Measurements from ENCODE around the gene SPTB. TPM values are rescaled to one million over a fixed set of nuclear protein-coding genes. Genes with fewer than 3 reads are reported as not detected.

SPTB gene
- total and polyA plus RNA-seq, 9 of the 15 experiments (the other 6 are each of a cell fraction or from before 2014, with no cell fraction given): 0.21 to 45.9 (median 11.7) TPM

- no peak for FAIRE-seq
- no peak overlapping the region for H3K4me3 ChIP-seq
- H3K9me3 ChIP-seq (replicated peaks; ENCODE audit: control insufficient read depth, insufficient read depth, low read depth, low read length): no peaks in the 10 kb centered on the region
- intact Hi-C loops (cut with micrococcal nuclease): no loop called here
- no peak for TF ChIP-seq PPARD (CRISPR knock-in tag; IDR thresholded peaks at IDR 0.05)
- no peak for TF ChIP-seq CC2D1A (IDR thresholded peaks at IDR 0.05)
- no peak for TF ChIP-seq TAF15 (IDR thresholded peaks at IDR 0.05; ENCODE audit: low read depth, low read length)
- no peak for TF ChIP-seq L3MBTL2 (IDR thresholded peaks at IDR 0.05)
- TF ChIP-seq POLR2H (tag; IDR thresholded peaks at IDR 0.05; ENCODE audit: low read depth): no peak
- no peak for TF ChIP-seq KLF1 (tag; IDR thresholded peaks at IDR 0.05)
- in situ Hi-C loops (cut with MboI): no loop called here
- no peak overlapping the region for H3K27ac ChIP-seq (ENCODE audit: extremely low read depth, low read depth, low read length)
- ChIA-PET CTCF (ENCODE audit: low intra/inter-chr PET ratio) (no interaction called here), POLR2A (interaction anchor here (0.6 to 0.9 kb wide), 2 partner anchors 9 to 13 kb away, joined by 3 to 4 read pairs; no protein-coding TSS in a partner anchor)
- 0% methylated on average over 5 of the region's 5 CpGs for WGBS (ENCODE audit: insufficient coverage, low coverage, missing lambda C conversion rate)
- no peaks in the 10 kb centered on the region; a peak in 1 of 5 replicates for H3K4me1 ChIP-seq (replicated peaks in 1 of 2; ENCODE audit: control insufficient read depth in 2 of 2, insufficient read depth in 2 of 2, low read length in 2 of 2)
- H3K9me1 ChIP-seq (ENCODE audit: control insufficient read depth, insufficient read depth, low read length): no peaks in the 10 kb centered on the region
- H3K27me3 ChIP-seq (ENCODE audit: control insufficient read depth in 2 of 2, insufficient read depth in 2 of 2, low read length in 2 of 2): peaks cover 4 to 59% of the 10 kb centered on the region in 2 experiments; a peak in 4 of 5 replicates
- no peak for DNase-seq (ENCODE audit: extremely low read depth in 1 of 4, low spot score in 3 of 4)
- no peak overlapping the region for H3K4me2 ChIP-seq (ENCODE audit: insufficient read depth, low read length)
- H3K79me2 ChIP-seq (ENCODE audit: control insufficient read depth, insufficient read depth, low read length): no peaks in the 10 kb centered on the region
- H3K9ac ChIP-seq (ENCODE audit: insufficient read depth in 1 of 2, low read depth in 2 of 2, low read length in 2 of 2): no peak overlapping the region
- H3K36me3 ChIP-seq (ENCODE audit: control insufficient read depth, insufficient read depth, low read length): no peaks in the 10 kb centered on the region
- no TSS peak for BruUV-seq (replicated peaks)
- H4K20me1 ChIP-seq (replicated peaks; ENCODE audit: control insufficient read depth, insufficient read depth, low read length): no peaks in the 10 kb centered on the region
- no peak for ATAC-seq
- no peak overlapping the region for H2AFZ ChIP-seq (ENCODE audit: low read depth, low read length)
These were observed 156.8 kb downstream of the SPTB start for GRCh38 chr14:64722842-64723447.

- H3K79me2 ChIP-seq (ENCODE audit: control insufficient read depth, insufficient read depth, low read length): no peaks in the 10 kb centered on the region
- intact Hi-C loops (cut with micrococcal nuclease): no loop called here
- DNase-seq (ENCODE audit: extremely low read depth in 1 of 4, low spot score in 3 of 4) (no peak), ATAC-seq (no peak), FAIRE-seq (no peak)
- H3K9me3 ChIP-seq (replicated peaks; ENCODE audit: control insufficient read depth, insufficient read depth, low read depth, low read length): no peaks in the 10 kb centered on the region
- no peak overlapping the region for H3K4me3 ChIP-seq
- ChIA-PET CTCF (ENCODE audit: low intra/inter-chr PET ratio) (no interaction called here), POLR2A (interaction anchor here (0.6 kb wide), 1 partner anchor 67 kb away, joined by 3 read pairs; no protein-coding TSS in a partner anchor)
- WGBS (ENCODE audit: insufficient coverage, low coverage, missing lambda C conversion rate): 5% methylated on average over 7 of the region's 9 CpGs
- in situ Hi-C loops (cut with MboI): no loop called here
- no peaks in the 10 kb centered on the region; a peak in 1 of 5 replicates for H3K4me1 ChIP-seq (replicated peaks in 1 of 2; ENCODE audit: control insufficient read depth in 2 of 2, insufficient read depth in 2 of 2, low read length in 2 of 2)
- H3K9ac ChIP-seq (ENCODE audit: insufficient read depth in 1 of 2, low read depth in 2 of 2, low read length in 2 of 2): no peak overlapping the region
- TF ChIP-seq DPF2 (IDR thresholded peaks at IDR 0.05) (no peak), DMBX1 (CRISPR knock-in tag; IDR thresholded peaks at IDR 0.05; ENCODE audit: borderline replicate concordance) (no peak), ZNF512 (tag; IDR thresholded peaks at IDR 0.05) (no peak), ZNF347 (CRISPR knock-in tag; IDR thresholded peaks at IDR 0.05; ENCODE audit: low read depth) (no peak), MLX (CRISPR knock-in tag; conservative IDR thresholded peaks at IDR 0.05) (no peak), ETV5 (CRISPR knock-in tag; IDR thresholded peaks at IDR 0.05; ENCODE audit: low read depth) (no peak), GTF2A2 (tag; IDR thresholded peaks at IDR 0.05) (no peak), ZNF695 (CRISPR knock-in tag; IDR thresholded peaks at IDR 0.05) (no peak)
- no peaks in the 10 kb centered on the region for H4K20me1 ChIP-seq (replicated peaks; ENCODE audit: control insufficient read depth, insufficient read depth, low read length)
- H3K9me1 ChIP-seq (ENCODE audit: control insufficient read depth, insufficient read depth, low read length): no peaks in the 10 kb centered on the region
- H3K27me3 ChIP-seq (ENCODE audit: control insufficient read depth in 2 of 2, insufficient read depth in 2 of 2, low read length in 2 of 2): peaks cover 3 to 51% of the 10 kb centered on the region in 2 experiments; a peak in 4 of 5 replicates
- H3K4me2 ChIP-seq (ENCODE audit: insufficient read depth, low read length): no peak overlapping the region
- no peaks in the 10 kb centered on the region for H3K36me3 ChIP-seq (ENCODE audit: control insufficient read depth, insufficient read depth, low read length)
- no peak overlapping the region for H3K27ac ChIP-seq (ENCODE audit: extremely low read depth, low read depth, low read length)
- BruUV-seq (replicated peaks): no TSS peak
- no peak overlapping the region for H2AFZ ChIP-seq (ENCODE audit: low read depth, low read length)
These were observed 157.8 kb downstream of the SPTB start for GRCh38 chr14:64721899-64722298.

All from K562 (cell line).